Activated CD4-positive, alpha-beta T cell treated with anti-CD3 and anti-CD28 coated beads, Interleukin-2, Interleukin-4, amounts not matched to agents 100 ng/mL and 50 ng/mL, durations not matched to agents 16 hours and 8 hours (primary cell): ENCODE data around the gene CDH22.

Source experiments
- DNase-seq: peaks from one replicate; pipeline ENCODE4 v3.0.0-alpha.2; 2020; ENCODE audit warnings: low spot score

The CDH22 gene

DNA sequence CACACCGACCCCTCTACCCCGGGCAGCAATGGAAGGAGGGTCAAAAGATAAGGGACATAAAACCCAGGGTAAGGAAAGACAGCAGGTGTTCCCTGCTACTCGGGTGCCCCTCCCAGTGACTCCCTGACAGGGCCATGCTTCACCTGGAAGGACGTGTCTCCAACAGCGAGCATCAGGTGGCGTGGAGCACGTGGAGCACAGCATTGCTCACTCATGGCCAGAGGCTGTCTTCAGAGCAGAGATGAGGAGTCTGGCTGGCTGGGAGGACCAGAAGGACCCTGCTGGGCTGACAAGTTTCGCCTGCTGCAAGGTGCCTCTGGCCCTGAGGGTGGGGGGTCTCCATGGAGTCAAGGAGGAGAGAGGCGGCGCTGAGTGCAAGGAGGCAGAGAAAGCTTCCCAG is 15.3 kb upstream of the CDH22 start:
- no peak for DNase-seq

DNA sequence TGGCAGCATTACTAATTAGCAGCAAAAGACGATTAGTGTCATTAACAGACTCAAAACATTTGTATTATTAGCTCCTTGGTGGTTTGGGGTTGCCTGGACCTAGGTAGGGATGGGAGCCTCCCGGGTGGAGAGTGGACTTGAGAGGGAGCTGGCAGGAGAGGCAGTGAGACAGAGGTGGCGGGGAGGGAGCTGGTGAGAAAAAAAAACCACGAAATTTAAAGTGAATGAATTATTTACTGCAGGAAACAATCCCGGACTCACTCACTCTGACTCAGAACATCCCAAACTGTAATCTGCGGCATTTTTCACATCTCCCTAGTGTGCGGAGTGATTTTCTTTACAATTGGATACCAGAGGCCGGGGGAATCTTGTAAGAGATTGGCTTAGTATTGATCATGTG is 14.3 kb upstream of the CDH22 start:
- no peak for DNase-seq

DNA sequence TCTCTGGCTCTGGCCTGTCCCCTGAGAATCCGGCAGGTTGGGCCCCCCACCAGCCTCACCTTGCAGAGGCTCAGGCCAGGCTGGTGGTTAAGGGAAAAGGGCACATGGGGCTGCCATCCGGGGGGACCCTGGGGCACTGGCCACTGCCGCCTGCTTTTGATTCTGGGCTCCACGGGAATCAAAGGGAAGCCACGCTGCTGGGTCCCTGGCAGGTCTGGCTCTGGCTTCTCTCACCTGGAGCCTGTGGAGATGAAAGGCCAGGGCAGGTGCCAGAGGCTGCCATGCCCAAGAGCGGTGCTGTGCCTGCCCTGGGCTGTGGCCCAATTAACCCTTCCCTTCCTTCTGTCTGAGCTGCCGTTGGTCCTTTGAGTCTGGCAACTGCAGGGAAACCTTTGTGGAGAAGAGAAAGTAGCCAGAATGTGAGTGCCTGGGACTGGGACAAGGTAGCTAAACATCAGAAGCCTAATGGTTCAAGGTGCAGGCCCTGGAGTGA is 9.4 kb upstream of the CDH22 start:
- DNase-seq = no peak

DNA sequence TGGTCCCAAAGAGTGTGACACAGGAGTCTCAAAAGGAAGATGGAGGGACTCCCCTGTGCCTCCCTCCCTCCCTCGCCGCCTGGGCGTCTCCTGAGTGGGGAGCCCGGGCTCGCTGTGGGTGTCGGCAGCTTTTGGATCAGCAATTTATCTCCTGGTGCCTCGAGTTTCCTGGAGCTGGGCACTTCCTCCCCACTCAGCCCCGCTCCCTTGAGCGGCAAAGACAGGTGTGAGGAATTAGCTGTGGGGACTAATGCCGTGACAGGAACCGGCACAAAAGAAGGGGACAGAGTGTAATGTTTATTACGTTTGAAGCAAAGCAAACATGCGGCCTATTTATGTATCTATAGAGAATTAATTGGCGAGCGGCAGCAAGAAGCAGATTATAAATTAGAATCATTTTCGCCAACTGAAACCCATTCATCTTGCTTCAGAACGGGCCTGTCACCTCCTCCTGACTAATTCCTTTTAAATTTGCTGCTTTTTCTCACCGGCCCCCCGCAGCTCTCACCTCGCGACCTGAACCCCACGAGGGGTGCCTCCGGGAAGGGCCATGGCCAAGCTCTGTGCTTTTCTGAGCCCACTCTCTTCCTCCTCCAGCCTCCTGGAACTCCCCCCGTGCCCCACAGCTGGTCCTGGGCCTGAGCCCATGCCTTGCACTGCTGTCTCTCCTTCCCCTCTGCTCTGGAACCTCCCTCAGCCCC is 8.8 kb upstream of the CDH22 start:
- DNase-seq = no peak

DNA sequence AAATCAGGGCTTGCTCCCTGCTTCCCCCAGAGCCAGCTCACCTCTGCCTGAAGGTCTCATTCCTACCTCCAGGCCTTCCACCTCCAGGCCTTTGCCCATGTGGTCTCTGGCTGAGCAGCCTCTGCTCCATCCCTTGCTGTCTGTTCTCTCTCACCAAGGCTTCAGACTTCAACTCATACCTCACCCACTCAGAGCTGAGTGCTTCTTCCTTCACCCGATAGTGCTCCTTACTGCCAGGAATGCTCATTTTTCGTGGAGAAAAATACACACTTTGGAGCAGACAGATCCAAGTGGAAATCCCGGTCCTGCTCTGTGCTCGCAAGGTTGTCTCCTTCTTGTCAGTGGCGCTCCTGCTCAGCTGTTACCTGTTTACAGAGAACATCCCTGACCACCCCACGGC is 7.0 kb upstream of the CDH22 start:
- DNase-seq = no peak

DNA sequence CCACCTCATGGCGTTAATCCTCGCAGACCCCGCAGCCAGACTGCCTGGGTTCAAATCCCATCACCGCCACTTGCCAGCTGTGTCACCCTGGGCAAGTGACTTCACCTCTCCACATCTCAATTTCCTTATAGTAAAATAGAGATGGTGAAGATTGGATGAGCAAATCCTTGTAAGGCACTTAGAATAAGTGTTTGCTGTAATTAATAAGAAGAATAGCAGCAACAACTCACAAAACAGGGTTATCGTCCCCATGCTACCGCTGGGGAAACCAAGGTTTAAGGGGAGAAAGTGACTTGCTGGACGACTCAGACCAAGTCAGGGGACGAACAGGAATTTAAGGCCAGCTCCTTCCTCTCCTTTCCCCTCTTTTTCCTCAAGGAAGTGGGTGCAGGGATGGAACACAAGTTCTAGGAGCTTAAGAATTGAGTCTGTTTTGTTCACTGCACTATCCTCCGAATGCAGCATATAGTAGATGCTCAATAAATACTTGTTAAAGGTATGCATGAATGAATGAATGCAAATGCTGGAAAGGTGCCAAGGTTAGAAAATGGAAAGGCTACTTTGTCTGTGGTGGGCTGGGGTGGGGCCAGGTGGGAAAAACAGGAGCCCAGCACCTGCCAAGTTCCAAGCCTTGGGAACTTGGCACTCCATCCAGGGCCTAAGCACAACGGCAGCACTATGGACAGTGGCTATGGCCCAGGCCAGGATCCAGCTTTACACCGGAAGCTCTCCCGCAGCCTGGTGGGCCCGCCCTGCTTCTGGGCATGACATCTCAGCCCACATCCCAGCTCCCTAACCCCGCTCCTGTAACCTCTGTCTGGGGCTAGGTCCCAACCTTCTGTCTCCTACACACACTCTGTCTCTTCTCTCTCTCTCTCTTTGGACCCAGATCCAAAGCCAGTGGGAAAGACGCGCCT is 4.9 kb upstream of the CDH22 start:
- no peak for DNase-seq

DNA sequence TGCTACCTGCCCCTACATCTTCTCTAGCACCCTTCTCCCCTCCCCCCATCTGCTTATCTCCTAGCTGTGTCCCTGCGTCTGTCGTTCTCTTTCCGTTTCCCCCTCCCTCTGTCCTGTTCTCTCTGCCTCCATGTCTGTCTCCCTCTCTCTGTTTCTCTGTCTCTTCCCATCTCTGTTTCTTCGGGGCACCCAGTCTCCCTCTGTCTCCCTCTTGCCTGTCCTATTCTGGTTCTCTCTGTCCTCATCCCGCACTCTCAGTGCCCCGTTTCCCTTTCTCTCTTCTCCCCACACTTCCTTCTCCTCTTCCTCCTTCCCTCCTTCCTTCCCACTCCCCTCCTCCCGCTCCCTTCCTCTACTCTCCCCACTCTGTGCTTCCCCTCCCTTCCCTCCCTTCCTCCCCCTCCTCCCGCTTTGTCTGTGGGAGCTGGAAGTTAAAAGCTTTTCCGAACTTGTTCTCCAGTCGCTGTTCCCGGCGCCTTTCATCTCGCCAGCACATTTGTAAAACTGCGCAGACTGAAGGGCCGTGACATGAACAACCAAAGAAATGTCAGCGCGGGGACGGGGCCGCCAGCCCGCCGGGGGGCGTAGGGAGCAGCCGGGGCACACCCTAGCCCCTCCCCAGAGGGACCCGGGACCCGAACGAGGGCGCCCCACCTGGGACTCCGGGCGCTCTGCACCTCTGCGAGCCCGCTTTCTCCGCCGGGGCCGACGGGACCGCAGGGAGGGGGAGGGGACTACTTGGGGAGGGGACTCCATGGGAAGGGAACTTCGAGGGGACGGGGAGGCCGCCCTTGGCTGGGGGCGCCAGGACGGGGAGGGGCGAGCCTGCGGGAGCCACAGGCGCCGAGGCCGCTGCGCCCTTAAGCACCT is 4.0 kb upstream of the CDH22 start:
- DNase-seq = no peak

DNA sequence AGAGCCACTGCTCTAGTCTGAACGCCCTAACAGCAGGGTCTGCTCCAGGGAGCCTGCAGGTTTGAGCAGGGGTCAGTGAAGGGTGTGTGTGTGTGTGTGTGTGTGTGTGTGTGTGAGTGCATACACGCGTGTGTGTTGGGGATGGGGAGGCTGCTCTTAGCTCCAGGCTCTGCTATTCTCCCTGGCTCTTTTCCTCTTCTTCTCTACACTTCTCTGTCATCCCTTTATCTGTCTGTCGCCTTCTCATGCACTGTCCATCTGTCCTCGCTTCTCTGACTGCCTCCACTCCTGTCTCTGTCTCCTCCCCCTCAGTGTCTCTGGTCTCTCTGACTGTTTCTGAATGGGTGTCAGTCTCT is 3.4 kb upstream of the CDH22 start:
- DNase-seq = no peak

DNA sequence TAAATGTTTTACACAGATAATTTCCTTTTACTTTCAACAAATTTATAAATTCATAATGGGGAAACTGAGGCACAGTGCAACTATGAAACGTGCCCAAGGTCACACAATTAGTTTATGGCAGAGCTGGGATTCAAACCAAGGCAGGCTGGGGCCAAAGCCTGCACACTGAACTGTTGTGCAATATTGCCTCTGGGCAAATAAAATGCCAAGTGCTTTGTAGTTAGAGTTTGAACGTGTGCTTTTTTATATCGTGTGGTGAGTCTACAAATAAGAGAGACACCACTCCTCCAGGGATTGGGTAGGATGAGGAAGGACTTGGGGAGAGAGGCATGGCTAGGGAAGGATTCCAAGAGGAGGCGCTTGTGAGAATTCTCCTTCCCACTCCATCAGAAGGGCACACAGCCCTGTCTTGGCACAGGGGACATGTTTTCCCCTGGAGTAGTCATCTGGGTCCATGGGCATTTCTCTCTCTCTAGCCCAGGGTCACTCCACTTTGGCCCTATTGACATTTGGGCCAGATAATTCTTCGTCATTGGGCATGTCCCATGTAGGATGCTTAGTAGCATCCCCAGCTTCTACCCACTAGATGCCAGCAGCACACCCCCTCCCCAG is 2.8 kb upstream of the CDH22 start:
- DNase-seq = no peak

DNA sequence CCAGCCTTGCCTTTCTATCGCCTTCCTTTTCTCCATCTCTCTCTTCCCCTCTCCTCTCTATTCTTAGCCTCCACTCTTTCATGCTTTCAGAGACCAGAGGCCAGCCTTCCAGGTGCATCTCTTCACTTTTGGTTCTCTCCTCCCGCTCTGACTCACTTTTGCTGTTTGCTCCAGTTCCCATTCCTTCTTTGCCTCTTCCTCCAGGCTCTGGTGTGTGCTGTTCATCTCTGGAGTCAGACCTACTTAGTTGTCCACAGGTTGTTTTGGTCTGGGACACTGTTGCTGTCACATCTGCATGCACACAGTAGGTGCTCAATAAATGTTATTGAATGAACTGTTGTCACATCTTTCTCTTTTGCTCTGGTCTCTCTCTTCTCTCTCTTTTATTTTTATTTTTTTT is 1.6 kb upstream of the CDH22 start:
- no peak for DNase-seq

DNA sequence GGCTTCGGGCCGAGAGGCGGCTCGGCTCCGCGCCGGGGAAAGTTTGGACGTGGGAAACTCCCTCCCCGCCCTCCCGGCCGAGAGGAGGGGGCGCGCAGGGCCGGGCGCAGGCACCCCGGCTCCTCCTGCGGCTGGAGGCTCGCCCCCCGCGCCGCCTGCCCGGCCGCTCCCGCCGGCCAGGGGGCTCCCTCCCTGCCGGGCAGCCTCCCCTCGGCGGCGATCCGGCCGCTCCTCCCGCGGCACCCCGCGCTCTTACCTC is 370 bp downstream of the CDH22 start:
- DNase-seq = no peak

DNA sequence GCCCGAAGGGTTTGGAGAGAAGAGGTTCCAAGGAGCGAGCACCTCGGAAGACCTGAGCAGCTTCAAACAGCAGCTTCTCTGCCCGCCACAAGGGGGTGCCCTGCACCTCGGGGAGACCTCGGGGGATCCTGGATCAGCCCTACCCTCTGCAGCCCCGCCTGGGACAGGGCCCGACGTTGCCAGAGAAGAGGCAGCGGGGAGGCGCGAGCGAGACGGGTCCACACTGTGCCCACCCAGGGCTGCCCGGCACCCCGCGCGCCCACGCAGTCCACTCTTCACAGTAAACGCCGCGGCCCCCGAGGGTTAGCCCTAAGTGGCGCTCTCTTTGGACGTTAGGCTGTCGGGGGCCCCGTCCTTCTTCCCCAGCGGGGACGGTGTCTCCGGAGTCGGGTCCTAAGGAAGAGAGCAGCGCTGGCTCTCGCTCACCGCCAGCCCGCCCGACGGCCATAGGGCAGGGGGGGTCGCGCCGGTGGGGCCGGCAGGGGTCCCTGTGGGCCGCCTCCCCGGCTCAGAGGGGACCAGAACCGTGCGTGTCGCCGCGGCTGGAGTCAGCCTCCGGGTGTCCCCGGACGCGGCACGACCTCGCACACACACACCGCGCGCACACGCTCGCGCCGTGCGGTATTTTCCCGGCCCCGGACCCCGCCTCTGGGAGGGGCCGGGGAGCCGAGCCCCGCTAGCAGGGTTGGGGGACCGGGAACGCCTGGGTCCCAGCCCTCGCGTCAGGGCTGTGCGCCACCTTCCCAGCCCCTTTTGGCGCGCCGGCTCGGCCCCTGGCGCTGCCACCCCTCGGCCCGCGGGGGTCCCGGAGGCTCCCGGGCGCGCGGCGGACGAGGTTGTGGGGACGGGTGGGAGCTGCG is 929 bp downstream of the CDH22 start:
- DNase-seq = peak; percentile 73

DNA sequence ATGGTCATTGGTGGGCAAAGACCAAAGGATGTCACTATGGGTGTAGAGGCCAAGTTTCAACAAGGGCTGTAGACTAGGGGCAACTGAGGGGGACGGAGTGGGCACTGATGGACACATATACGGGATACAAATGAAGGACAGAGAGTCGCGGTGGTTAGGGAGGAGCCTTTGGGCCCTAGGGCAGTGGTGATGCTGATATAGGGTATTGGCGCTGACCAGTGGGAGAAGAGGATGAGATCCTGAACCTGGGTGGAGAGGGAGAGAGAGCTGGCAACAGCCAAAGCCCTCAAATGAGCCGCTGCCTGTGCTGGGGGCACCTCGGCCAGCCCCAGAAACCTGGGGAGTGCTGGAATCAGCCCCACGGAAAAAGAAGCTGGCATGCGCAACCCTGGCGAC is 1.6 kb downstream of the CDH22 start:
- DNase-seq = no peak

DNA sequence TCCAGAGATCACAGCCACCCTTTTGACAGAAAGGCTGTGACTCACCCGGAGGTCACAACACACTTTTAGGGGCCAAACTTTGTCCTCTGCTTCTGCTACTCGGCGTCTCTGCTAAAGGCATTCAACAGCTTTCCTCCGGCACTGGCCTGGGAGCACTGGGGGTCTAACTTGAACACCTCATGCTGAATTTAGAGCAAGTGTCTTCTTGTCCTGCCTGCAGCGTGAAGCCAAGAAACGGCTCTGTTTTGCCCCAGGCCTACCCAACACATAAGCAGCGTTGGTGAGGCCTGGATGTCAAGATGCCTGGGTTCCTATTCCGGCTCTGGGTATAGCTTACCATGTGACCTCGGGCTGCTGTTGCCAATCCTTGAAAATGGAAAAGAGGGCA is 2.3 kb downstream of the CDH22 start:
- DNase-seq = no peak

DNA sequence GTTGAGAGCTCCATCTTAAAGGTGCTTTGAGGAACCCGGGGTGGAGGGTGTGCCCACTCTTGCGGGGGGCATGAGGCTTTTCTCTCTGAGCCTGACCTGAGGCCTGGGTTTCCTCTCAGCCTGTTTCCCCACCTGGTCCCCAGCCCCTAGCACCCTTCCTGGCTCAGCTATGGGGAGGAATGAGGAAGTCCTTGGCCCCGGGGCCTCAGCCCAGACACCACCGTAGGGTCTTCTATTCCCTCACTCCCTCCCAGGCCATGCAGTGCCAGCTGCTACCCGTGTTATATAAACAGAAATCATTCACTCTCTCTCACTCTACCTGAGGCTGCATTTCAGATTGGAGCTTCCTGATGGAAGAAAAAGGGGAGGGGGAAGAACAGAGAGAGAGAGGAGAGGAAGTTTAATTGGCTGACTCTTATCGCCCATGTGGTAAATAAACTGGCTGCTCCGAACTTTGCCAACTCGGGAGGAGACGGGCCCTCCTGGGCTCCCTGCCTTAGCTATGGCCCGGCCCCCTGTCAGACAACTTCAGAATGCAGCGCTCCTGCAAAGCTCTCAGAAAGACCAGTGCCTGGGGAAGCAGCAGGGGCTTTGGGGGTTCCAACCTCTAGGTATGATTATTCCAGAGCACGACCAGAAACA is 2.8 kb downstream of the CDH22 start:
- no peak for DNase-seq

DNA sequence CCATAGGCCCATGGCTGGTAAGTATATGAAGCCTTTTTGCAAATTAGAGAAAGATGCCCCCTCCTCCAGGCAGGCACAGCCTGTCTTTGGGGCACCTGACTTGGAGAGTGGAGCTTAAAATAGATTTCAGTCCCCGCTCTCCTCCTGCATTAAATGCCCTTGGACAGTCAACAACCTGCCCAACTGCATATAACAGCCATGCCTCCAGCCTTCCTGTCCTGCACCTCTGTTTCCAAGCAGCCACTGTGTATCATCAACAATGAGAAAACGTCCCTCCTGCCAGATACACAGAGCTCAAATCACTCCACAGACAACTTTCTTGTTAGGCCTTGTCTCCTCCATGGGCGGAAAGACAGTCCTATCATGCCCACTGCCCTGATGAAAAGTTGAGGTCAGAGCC is 3.4 kb downstream of the CDH22 start:
- no peak for DNase-seq

DNA sequence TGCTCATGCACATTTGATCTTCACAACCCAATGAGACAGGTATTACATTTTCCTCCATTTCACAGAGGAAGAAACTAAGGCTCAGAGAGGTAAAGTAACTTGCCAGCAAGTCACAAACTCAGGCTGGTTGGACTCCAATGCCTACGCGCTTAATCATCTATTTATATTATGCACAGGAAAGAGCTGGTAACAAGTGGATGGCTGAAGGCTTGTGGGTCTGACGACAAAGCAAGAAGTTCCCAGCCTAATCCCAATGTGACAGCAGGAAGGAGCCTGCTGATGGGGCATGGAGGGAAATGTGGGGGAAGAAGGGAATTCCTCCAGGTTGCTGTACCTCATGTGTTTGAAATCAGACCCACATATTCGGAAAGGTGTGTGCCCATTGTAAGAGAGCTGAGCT is 3.9 kb downstream of the CDH22 start:
- no peak for DNase-seq

DNA sequence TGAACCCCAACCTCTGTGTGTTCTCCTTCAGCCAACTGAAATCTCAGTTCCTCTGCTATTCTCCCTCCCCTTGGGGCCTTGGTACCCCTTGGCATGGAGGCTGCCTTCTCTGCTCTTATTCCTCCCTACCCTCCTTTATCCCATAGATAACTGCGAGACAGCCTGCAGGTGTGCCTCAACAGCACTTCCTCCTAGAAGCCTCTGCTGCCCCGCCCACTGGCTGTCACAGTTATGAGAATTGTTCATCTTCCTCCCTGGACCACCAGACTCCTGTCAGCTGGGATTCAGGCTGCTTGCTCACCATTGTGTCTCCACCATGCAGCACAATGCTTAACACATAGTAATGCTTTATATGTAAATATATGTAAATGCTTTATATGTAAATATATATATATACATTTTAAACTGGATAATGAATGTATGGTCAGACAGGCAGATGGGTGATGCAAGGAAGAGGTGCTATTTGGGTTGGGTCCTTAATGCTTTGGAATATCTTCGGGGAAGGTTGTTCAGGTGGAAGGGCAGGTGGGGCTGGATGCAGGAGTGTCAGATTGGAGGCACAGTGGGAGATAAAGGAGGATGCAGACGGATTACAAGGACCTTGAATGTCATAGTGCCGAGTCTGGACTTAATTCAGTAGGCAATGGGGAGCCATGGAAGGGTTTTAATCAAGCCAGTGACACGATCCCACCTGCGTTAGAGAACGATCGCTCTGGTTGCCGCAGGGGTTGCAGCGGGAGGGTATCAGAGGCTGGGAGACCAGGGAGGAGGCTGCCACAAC is 4.9 kb downstream of the CDH22 start:
- no peak for DNase-seq

DNA sequence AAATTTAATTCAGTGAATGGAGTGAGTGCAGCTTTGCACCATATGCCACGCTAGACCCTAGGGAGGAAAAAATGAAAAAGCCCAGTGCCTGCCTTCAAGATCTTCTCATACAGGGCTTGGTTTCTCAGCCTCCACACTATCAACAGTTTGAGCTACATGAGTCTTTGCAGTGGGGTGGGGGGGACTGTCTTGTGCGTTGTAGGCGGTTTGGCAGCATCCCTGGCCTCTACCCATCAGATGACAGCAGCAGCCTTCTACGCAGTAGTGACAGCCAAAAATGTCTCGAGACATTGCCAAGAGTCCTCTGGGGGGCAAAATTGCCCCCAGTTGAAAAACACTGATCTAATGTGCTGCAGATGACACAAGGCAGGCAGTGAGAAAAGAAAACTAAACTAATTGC is 6.2 kb downstream of the CDH22 start:
- DNase-seq = no peak

DNA sequence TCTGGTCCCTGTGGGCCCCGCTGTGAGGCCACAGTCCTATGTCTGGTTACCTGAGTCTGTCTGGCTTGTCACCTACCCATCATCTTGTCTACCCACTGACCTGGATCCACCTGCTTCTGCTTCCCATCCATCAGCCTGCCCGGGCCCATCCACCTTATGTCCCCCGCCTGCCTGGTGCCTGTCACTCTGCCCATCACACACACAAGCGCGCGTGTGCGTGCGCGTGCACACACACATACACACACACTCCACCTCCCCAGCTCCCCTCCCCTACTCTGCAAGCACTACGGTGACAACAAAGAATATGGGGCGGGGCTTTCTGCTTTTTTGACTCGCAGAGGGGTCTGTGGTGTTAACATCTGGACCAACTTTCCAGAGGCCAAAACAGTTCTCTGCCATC is 8.0 kb downstream of the CDH22 start:
- no peak for DNase-seq
